Fibroblast of pulmonary artery (primary cell): ENCODE measurements around the gene AFP.

Experiments
- DNase-seq: peaks from one replicate; pipeline ENCODE4 v3.0.0-alpha.2; 2010; ENCODE audit warnings: low read depth
- H3K4me3 ChIP-seq: replicated peaks from 2 replicates; pipeline ENCODE4 v1.5.1; 2011; ENCODE audit warnings: low read depth, mild to moderate bottlenecking, control low read depth, low read length, moderate library complexity
- TF ChIP-seq, protein P1 (sequence below): IDR thresholded peaks from 2 replicates; pipeline ENCODE4 v1.5.1; 2011; ENCODE audit warnings: mild to moderate bottlenecking, control low read depth, low read length, inconsistent platforms; ENCODE audit errors: missing control alignments

AFP gene

DNA sequence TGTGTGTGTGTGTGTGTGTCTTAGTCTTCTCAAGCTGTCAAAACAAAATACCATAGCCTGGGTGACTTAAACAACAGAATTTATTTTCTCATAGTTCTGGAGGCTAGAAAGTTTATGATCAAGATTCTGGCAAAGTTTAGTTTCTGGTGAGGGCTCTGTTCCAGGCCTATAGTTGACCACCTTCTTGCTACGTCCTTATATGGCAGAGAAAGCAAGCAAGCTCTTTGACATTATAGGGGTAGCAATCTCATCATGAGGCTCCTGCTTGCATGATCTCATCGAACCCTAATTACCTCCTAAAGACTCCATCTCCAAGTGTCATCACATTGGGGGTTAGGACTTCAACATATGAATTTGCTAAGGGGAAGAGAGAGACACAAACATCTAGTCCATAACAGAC, 6.9 kb upstream of the AFP start:
- TF ChIP-seq, protein P1, sequence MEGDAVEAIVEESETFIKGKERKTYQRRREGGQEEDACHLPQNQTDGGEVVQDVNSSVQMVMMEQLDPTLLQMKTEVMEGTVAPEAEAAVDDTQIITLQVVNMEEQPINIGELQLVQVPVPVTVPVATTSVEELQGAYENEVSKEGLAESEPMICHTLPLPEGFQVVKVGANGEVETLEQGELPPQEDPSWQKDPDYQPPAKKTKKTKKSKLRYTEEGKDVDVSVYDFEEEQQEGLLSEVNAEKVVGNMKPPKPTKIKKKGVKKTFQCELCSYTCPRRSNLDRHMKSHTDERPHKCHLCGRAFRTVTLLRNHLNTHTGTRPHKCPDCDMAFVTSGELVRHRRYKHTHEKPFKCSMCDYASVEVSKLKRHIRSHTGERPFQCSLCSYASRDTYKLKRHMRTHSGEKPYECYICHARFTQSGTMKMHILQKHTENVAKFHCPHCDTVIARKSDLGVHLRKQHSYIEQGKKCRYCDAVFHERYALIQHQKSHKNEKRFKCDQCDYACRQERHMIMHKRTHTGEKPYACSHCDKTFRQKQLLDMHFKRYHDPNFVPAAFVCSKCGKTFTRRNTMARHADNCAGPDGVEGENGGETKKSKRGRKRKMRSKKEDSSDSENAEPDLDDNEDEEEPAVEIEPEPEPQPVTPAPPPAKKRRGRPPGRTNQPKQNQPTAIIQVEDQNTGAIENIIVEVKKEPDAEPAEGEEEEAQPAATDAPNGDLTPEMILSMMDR = no peak
- H3K4me3 ChIP-seq = no peak overlapping the region
- no peak for DNase-seq

DNA sequence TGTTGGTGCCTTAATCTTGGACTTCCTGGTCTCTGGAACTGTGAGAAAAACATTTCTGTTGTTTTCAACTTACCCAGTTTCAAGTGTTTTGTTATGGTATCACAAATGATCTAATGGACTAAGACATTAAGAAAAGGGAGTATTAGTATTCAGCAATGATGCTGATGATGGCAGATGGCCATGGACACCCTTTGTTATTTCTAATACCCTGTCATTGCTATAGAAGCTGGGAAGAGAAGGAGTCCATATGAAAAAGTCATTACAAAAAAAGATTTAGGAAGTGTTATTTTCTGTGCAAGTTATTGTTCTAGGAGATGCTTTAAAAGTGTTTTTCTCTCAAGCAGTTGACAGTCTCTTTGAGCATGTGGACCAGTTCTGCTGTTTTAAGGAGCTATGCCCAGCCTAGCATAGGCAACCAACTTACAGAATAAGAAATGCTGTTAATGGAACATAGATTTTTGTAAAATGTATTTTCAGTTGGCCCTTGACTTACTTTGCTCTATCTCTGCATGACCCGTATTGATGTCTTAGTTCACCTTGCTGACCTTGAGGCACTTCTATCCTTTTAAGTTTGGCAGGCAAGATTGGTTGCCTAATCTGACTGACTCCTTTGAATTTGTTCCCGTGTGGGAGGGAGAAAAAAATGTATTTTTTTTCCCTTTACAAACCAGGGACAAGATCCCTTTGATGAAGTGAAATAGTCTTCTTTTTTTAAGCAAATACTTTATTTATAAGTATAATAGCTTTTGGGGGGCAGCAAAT, 6.0 kb upstream of the AFP start:
- TF ChIP-seq, protein P1 = no peak
- no peak overlapping the region for H3K4me3 ChIP-seq
- DNase-seq = no peak

DNA sequence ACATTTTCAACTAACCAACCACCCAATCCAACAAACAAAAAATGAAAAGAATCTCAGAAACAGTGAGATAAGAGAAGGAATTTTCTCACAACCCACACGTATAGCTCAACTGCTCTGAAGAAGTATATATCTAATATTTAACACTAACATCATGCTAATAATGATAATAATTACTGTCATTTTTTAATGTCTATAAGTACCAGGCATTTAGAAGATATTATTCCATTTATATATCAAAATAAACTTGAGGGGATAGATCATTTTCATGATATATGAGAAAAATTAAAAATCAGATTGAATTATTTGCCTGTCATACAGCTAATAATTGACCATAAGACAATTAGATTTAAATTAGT, 4.2 kb upstream of the AFP start:
- H3K4me3 ChIP-seq = no peak overlapping the region
- TF ChIP-seq, protein P1 = no peak
- no peak for DNase-seq

DNA sequence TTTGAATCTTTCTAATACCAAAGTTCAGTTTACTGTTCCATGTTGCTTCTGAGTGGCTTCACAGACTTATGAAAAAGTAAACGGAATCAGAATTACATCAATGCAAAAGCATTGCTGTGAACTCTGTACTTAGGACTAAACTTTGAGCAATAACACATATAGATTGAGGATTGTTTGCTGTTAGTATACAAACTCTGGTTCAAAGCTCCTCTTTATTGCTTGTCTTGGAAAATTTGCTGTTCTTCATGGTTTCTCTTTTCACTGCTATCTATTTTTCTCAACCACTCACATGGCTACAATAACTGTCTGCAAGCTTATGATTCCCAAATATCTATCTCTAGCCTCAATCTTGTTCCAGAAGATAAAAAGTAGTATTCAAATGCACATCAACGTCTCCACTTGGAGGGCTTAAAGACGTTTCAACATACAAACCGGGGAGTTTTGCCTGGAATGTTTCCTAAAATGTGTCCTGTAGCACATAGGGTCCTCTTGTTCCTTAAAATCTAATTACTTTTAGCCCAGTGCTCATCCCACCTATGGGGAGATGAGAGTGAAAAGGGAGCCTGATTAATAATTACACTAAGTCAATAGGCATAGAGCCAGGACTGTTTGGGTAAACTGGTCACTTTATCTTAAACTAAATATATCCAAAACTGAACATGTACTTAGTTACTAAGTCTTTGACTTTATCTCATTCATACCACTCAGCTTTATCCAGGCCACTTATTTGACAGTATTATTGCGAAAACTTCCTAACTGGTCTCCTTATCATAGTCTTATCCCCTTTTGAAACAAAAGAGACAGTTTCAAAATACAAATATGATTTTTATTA, 3.6 kb upstream of the AFP start:
- no peak overlapping the region for H3K4me3 ChIP-seq
- TF ChIP-seq, protein P1 = no peak
- no peak for DNase-seq

DNA sequence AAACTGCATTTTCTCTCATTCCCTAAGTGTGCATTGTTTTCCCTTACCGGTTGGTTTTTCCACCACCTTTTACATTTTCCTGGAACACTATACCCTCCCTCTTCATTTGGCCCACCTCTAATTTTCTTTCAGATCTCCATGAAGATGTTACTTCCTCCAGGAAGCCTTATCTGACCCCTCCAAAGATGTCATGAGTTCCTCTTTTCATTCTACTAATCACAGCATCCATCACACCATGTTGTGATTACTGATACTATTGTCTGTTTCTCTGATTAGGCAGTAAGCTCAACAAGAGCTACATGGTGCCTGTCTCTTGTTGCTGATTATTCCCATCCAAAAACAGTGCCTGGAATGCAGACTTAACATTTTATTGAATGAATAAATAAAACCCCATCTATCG, 2.9 kb upstream of the AFP start:
- H3K4me3 ChIP-seq = no peak overlapping the region
- TF ChIP-seq, protein P1 = no peak
- no peak for DNase-seq

DNA sequence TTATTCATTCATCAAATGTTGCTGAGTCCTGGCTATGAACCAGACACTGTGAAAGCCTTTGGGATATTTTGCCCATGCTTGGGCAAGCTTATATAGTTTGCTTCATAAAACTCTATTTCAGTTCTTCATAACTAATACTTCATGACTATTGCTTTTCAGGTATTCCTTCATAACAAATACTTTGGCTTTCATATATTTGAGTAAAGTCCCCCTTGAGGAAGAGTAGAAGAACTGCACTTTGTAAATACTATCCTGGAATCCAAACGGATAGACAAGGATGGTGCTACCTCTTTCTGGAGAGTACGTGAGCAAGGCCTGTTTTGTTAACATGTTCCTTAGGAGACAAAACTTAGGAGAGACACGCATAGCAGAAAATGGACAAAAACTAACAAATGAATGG, 1.7 kb upstream of the AFP start:
- peak; percentile 18 for DNase-seq
- no peak overlapping the region for H3K4me3 ChIP-seq
- TF ChIP-seq, protein P1 = peak; percentile 52
